NK-92 (cell line): ENCODE data around the gene ADAMTSL2.
"Not testable (repeated sequence)": the region's sequence is repeated elsewhere in the genome, so short reads cannot be mapped to it uniquely, and the experiment has no call there.

Experiments used
- DNase-seq: peaks from one replicate; lab custom pipeline; 2025; ENCODE audit not compliant: unreplicated experiment; lab: John Stamatoyannopoulos, UW

ADAMTSL2 gene

DNA sequence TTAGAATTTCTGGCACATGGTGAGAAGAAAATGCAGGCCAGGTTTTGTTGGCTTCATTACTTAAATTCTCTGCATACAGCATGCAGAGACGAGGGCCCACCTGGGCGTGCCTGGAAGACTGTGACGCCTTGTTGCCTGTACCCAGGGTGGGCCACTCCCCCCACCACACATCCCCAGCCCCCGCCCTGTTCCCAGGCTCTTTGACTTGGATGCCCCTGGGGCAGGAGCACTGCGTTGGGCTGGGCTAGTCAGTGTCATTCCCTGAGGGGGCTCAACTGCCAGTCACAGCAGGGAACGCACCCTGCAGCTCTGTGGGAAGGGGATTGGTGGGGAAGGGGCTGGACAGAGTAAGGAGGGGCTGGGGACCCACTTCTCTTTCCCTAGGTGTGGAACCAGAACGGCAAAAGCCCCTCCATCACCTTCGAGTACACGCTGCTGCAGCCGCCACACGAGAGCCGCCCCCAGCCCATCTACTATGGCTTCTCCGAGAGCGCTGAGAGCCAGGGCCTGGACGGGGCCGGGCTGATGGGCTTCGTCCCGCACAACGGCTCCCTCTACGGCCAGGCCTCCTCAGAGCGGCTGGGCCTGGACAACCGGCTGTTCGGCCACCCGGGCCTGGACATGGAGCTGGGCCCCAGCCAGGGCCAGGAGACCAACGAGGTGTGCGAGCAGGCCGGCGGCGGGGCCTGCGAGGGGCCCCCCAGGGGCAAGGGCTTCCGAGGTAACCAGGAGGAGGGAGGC, 19.6 kb downstream of the ADAMTSL2 start:
- no peak for DNase-seq

DNA sequence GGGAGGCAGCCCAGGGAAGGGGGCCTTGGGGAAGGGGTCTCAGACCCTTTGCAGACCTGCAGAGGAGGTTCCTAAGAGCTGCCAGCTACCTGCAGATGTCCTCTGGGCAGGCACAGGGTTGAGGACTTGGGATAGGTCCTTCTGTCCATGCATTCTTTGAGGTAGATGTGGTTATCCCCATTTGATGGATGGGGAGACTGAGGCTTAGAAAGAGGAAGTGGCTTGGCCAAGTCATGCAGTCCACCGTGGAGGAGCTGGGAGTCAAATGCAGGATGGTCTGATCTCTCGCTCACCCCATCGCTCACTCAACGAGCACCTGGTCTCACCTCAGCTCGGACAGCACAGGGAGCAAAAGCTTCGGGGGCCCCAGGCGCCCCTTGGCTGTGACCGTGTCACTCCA, 20.2 kb downstream of the ADAMTSL2 start:
- no peak for DNase-seq

- DNase-seq = no peak
Observed at GRCh38 chr9:133556354-133556753, 21.9 kb downstream of the ADAMTSL2 start.

- no peak for DNase-seq
Observed at GRCh38 chr9:133557581-133557980, 23.1 kb downstream of the ADAMTSL2 start.

- DNase-seq = no peak
Observed at GRCh38 chr9:133558191-133559126, 24.0 kb downstream of the ADAMTSL2 start.

DNA sequence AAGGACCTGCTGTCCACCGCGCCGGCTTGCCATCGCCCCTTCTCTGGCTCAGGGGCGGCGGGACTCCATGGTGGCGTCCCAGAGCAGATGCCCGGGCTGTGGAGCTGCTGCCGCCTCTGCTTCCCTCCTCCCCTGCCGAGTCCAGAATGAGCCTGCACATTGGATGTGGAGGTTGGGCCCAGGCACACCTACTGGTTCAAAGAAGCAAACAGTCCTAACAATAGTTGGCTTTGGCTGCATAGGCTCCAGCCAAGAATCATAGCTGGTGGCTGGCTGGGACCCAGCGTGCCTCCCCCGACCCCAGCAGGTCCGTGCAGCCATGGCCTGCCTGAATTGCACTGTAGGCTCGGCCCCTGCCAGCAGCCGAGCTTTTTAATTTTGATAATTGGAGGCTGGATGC, 25.8 kb downstream of the ADAMTSL2 start:
- no peak for DNase-seq

GRCh38 chr9:133560944-133561343, 26.4 kb downstream of the ADAMTSL2 start:
- DNase-seq = no peak

DNA sequence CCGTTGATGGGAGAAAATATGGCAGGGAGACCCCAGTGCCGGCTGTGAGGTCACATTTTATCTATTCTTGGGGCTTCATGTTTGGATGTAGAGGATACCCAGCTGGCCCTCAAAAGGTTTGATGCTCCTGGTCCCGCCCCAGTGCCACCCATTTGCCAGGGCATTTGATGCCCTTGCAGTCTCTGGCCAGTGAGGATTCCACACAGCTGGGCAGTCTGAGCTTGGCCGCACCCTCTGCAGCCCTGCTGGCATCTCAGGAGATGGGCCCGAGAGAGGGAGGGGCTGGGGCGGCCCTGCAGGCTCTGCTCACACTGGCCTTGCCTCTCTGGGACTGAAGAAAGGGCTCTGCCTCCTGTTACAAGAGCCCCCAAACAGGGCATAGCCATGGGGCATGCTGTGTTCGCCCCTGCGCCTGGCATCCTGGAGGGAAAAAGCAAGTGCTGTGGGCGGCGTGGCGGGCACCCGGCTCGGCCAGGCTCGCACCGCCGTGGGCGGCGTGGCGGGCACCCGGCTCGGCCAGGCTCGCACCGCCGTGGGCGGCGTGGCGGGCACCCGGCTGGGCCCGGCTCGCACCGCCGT, 27.6 kb downstream of the ADAMTSL2 start:
- DNase-seq = no peak

GRCh38 chr9:133562611-133563290, 28.2 kb downstream of the ADAMTSL2 start:
- DNase-seq = no peak

DNA sequence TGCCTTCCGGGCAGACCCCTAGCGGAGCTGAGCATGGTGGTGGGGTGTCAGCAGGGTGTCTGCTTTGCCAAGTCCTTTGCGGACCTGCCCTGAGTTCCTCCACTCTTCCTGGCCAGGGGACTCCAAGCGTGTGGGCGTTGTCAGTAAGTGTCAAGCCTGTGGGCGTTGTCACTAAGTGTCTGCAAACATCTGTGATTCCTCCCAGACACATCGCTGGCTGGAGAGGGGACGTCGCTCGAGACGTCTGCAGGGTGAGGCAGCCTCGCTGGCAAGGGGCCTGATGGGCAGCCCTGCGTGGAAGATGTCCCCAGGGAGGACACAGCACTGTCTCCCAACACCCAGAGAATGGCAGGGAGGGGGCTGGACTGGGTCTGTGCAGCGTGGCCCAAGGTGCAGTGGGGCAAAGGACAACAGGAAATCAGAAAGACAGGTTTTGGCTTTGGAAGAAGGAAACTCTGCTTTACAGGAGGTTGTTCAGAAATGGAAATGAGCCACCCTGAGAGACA, 28.8 kb downstream of the ADAMTSL2 start:
- no peak for DNase-seq

DNA sequence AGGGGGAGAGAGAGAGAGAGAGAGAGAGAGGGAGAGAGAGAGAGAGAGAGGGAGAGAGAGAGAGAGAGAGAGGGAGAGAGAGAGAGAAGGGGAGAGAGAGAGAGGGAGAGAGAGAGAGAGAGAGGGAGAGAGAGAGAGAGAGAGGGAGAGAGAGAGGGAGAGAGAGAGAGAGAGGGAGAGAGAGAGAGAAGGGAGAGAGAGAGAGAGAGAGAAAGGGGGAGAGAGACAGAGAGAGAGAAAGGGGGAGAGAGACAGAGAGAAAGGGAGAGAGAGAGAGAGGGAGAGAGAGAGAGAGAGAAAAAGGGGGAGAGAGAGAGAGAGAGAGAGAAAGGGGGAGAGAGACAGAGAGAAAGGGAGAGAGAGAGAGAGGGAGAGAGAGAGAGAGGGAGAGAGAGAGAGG, 29.3 kb downstream of the ADAMTSL2 start:
- DNase-seq = not testable (repeated sequence)

- DNase-seq = no peak
Observed at GRCh38 chr9:133564451-133565116, 30.1 kb downstream of the ADAMTSL2 start.

DNA sequence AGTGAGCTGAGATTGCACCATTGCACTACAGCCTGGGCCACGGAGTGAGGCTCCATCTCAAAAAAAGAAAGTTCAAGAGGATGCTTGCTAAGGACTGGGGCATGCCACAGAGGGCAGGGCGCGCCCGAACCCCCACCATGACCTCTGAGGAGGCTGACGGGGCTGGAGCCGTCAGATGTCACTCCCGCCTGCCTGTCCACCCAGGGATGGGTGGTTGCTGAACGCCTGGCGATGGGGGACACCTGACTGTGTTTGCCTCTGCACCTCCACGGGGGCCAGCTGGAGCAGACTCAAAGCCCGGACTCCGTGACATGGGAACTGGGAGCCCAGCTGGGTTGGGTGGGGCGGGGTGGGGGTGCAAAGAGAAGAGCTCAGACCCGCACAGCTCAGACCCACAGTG, 31.9 kb downstream of the ADAMTSL2 start:
- DNase-seq = no peak

- no peak for DNase-seq
Observed at GRCh38 chr9:133566817-133567216, 32.3 kb downstream of the ADAMTSL2 start.

DNA sequence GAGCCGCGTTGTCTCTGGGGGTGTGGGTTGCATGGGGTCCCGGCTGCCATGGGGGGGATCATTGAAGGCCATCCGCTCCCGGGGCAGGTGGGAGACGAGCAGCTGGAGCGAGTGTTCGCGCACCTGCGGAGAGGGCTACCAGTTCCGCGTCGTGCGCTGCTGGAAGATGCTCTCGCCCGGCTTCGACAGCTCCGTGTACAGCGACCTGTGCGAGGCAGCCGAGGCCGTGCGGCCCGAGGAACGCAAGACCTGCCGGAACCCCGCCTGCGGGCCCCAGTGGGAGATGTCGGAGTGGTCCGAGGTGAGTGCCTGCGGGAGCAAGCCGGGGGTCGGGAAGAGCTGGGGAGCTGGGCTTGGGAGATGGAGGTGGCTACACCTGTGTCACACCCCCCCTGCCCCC, 33.7 kb downstream of the ADAMTSL2 start:
- no peak for DNase-seq

DNA sequence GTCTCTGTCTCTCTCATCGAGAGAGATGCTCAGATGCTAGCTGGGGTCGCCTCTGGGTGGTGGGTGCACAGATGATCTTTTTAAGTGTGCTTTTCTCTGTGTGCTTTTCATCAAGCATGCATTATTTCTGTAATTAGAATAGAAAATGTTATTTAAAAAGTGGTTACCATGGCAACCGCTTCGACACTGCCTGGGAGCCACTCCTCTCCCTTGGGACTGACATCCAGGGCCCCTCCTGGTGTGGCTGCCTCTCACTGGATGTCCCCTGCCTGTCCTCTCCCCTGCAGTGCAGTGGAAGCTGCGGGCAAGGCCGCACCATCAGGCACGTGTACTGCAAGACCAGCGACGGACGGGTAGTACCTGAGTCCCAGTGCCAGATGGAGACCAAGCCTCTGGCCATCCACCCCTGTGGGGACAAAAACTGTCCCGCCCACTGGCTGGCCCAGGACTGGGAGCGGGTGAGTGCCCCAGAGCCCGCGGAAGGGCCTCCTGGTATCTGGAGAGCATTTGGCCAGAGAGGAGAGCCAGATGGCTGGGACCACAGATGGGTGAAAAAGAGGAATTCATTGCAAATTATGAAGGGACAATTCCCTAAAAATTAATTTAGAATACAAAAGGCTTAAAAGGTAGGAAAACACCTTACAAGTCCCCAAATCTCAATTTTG, 34.7 kb downstream of the ADAMTSL2 start:
- no peak for DNase-seq

DNA sequence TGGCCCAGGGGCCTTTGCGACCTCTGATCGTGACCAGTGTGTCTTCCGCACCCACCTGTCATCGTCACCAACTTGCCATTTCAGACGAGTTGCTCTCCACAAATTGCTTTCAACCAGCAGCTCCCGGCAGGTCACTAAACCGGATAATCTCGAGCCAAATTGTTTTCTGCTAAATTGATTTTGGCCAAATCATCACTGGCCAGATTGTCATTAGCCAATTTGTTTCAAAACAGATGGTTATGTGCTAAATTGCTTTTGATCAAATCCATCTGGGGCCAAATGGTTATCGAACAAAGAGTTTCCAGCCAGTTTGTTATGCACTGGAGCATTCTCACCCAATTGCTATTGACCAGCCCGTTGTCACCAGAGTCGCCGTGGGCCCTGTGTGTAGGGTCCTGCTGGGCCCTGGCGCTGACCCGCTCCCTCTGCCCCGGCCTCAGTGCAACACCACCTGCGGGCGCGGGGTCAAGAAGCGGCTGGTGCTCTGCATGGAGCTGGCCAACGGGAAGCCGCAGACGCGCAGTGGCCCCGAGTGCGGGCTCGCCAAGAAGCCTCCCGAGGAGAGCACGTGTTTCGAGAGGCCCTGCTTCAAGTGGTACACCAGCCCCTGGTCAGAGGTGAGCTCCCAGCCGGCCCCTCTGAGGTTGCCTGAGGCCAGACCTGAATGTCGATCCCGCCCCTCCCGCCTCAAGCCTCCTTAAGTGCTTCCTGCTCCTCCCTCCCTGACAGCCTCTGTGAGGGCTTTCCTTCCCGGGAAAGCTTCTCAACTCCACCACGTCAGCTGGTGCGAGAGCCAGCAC, 35.6 kb downstream of the ADAMTSL2 start:
- DNase-seq = no peak

- no peak for DNase-seq
Observed at GRCh38 chr9:133570691-133571080, 36.2 kb downstream of the ADAMTSL2 start.

DNA sequence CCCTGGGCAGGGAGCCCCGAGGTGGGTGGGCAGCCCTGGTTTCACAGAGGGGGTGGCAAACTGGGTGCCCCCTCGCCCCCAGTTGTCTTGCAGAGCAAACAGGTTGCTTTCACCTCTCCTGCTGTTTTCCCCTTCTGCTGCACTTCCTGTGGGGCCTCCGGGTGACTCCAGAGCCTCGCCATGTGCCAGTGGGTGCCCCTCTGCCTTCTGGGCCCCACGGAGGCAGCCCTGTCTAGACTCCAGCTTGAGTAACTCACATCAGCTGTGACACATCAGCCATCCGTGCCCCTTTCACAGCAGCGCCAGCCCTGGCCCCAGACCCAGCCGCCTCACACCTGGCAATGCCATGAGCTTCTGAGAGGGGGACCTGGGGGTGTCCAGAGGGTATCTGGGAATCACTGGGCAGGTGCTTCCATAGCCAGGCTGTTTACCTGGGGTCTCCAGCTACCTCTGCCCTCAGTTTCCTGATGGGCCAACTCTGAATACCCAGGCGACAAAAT, 36.9 kb downstream of the ADAMTSL2 start:
- no peak for DNase-seq
